Stomach (tissue), 9 donors: Measurements from ENCODE around the gene ZNF620. TPM values are rescaled to one million over a fixed set of nuclear protein-coding genes. Genes with fewer than 3 reads are reported as not detected.

Experiments used
- DNase-seq, 2 donors: peaks; one replicate each; pipeline versions ENCODE4 v3.0.0 to v3.0.0-alpha.2; 2013 to 2019
- H3K27ac ChIP-seq, 5 donors: fragments of 200-600 bp in 4 of 5; sonication (generic) in 4 of 5; one replicate each; pipeline ENCODE4 v1.5.1; 2013 to 2019; ENCODE audit warnings: mild to moderate bottlenecking in 1 of 5, moderate library complexity in 1 of 5
- H3K27me3 ChIP-seq, 3 donors: fragments of 200-600 bp; sonication (generic); one replicate each; pipeline ENCODE4 v1.5.1; 2017 to 2019; ENCODE audit warnings: mixed run types in 1 of 3
- H3K36me3 ChIP-seq, 4 donors: fragments of 200-600 bp; sonication (generic); 1 replicate in 3 of 4; 2 replicates in 1 of 4; pipeline ENCODE4 v1.5.1; 2016 to 2019
- H3K4me1 ChIP-seq, 4 donors: fragments of 200-600 bp; sonication (generic); one replicate each; pipeline ENCODE4 v1.5.1; 2016 to 2019
- H3K4me3 ChIP-seq, 4 donors: fragments of 200-600 bp; sonication (generic) in 3 of 4; one replicate each; pipeline ENCODE4 v1.5.1; 2016 to 2019; ENCODE audit warnings: mild to moderate bottlenecking in 1 of 4
- H3K9me3 ChIP-seq, 4 donors: fragments of 200-600 bp; sonication (generic); one replicate each; pipeline ENCODE4 v1.5.1; 2016 to 2019
- CTCF ChIP-seq, 7 experiments: fragments of 450-650 bp in 4 of 7; fragments of 200-600 bp in 3 of 7; sonication (generic) in 3 of 7; IDR thresholded peaks; one replicate each; pipeline ENCODE4 v1.5.1; 2016 to 2019; ENCODE audit warnings: antibody characterized with exemption in 7 of 7, control low read depth in 2 of 7, mild to moderate bottlenecking in 1 of 7
- EP300 ChIP-seq: sonication (generic); formaldehyde crosslinking; IDR thresholded peaks from one replicate; pipeline ENCODE4 v1.6.1; 2017; ENCODE audit warnings: antibody characterized with exemption
- POLR2A ChIP-seq, 4 donors: fragments of 450-650 bp; IDR thresholded peaks; one replicate each; pipeline ENCODE4 v1.6.1; 2016; ENCODE audit warnings: antibody characterized with exemption in 4 of 4, control low read depth in 2 of 4, mild to moderate bottlenecking in 1 of 4, moderate library complexity in 1 of 4
- POLR2AphosphoS5 ChIP-seq, 3 donors: sonication (generic); formaldehyde crosslinking; IDR thresholded peaks; one replicate each; pipeline ENCODE4 v1.6.1; 2016; ENCODE audit warnings: antibody characterized with exemption in 3 of 3
- WGBS, 5 donors: extraction: QIAGEN DNeasy Blood & Tissue Kit in 3 of 5; methylation state at CpG; one replicate each; pipeline versions ENCODE4 v1.1.5 to v1.1.7; 2013 to 2018; 5-methylcytosine and 5-hydroxymethylcytosine counted together
- intact Hi-C: fragments of 100-400 bp; cut with DNase I; formaldehyde crosslinking; loops from one replicate; pipeline ENCODE4 v1.15.1; 2023; ENCODE audit warnings: low total_unique reads
- polyA plus RNA-seq, 3 donors: library from polyadenylated mRNA; stranded (reverse); fragments of 200-250 nt; gene quantifications; one replicate each; pipeline ENCODE4 v1.2.3, GENCODE V29; 2013
- total RNA-seq, 5 donors: library from RNA; depleted of rRNA; stranded (reverse); fragments of >200 nt; gene quantifications; one replicate each; pipeline versions ENCODE4 v1.1.0 to v1.2.3, GENCODE V29; 2014 to 2016
- donor health status: healthy with polysubstance abuse.
- donor health status: Bipolar disorder and iron deficiency.
- donor health status: healthy.

Gene ZNF620
- total and polyA plus RNA-seq, 8 donors, result 0.92 to 77.0 (median 1.7) TPM; not detected in 1

GRCh38 chr3:40502034-40502433 is 3.8 kb upstream of the ZNF620 start:
- TF ChIP-seq EP300 (no peak), CTCF (IDR thresholded peaks at IDR 0.05) (no peak), POLR2A (IDR thresholded peaks at IDR 0.05) (no peak), POLR2AphosphoS5 (IDR thresholded peaks at IDR 0.05) (no peak)
- WGBS, 5 donors, result 86 to 95% (median 93%) methylated on average over 2 of the region's 2 CpGs
- Histone ChIP-seq H3K9me3 (no peaks in the 10 kb centered on the region), H3K4me3 (no peak overlapping the region), H3K4me1 (peaks cover 4 to 25% (median 9%) of the 10 kb centered on the region in 4 donors), H3K36me3 (no peaks in the 10 kb centered on the region), H3K27ac (no peak overlapping the region), H3K27me3 (no peaks in the 10 kb centered on the region)
- no peak for DNase-seq
- intact Hi-C loops, result no loop called here

GRCh38 chr3:40504636-40505430 is 1.0 kb upstream of the ZNF620 start:
- no peaks in the 10 kb centered on the region for H3K27me3 ChIP-seq
- intact Hi-C loops, result no loop called here
- DNase-seq, result peak in 1 of 2 donors; percentile 26
- no peaks in the 10 kb centered on the region for H3K9me3 ChIP-seq
- 61 to 74% (median 69%) methylated on average over 5 of the region's 5 CpGs for WGBS, 5 donors
- H3K4me1 ChIP-seq, result peaks cover 4 to 30% (median 9%) of the 10 kb centered on the region in 4 donors
- H3K27ac ChIP-seq, result peak overlapping the region in 4 of 5 donors; percentile 83 to 88 (median 85)
- peak overlapping the region in 3 of 4 donors; percentile 57 to 75 (median 63) for H3K4me3 ChIP-seq
- H3K36me3 ChIP-seq, result peaks cover 0 to 5% (median 3%) of the 10 kb centered on the region in 4 donors
- peak in 2 of 3 donors; percentile 66 to 72 for TF ChIP-seq POLR2AphosphoS5 (IDR thresholded peaks at IDR 0.05)
- TF ChIP-seq EP300, result no peak

- peaks cover 4 to 14% (median 6%) of the 10 kb centered on the region in 4 donors for H3K4me1 ChIP-seq
- WGBS, 5 donors, result 94 to 100% (median 100%) methylated on average over 1 of the region's 1 CpG
- intact Hi-C loops, result no loop called here
- TF ChIP-seq POLR2A (IDR thresholded peaks at IDR 0.05) (no peak), EP300 (no peak), POLR2AphosphoS5 (IDR thresholded peaks at IDR 0.05) (no peak), CTCF (IDR thresholded peaks at IDR 0.05) (no peak)
- no peak overlapping the region for H3K4me3 ChIP-seq
- DNase-seq, result no peak
- H3K36me3 ChIP-seq, result peaks cover 0 to 63% (median 59%) of the 10 kb centered on the region in 4 donors
- no peaks in the 10 kb centered on the region for H3K27me3 ChIP-seq
- no peaks in the 10 kb centered on the region for H3K9me3 ChIP-seq
- no peak overlapping the region for H3K27ac ChIP-seq
Measured at GRCh38 chr3:40511031-40511718, 5.3 kb downstream of the ZNF620 start.

- Histone ChIP-seq H3K4me1 (no peaks in the 10 kb centered on the region), H3K27ac (no peak overlapping the region), H3K9me3 (no peaks in the 10 kb centered on the region), H3K27me3 (no peaks in the 10 kb centered on the region), H3K4me3 (no peak overlapping the region), H3K36me3 (peaks cover 5 to 59% (median 56%) of the 10 kb centered on the region in 4 donors)
- intact Hi-C loops, result no loop called here
- 94 to 96% (median 95%) methylated on average over 5 of the region's 5 CpGs for WGBS, 5 donors
- TF ChIP-seq EP300 (no peak), CTCF (IDR thresholded peaks at IDR 0.05) (no peak), POLR2AphosphoS5 (IDR thresholded peaks at IDR 0.05) (no peak), POLR2A (IDR thresholded peaks at IDR 0.05) (no peak)
- peak in 1 of 2 donors; percentile 20 for DNase-seq
Measured at GRCh38 chr3:40516201-40516600, 10.4 kb downstream of the ZNF620 start.
